Measurements from ENCODE around the gene DISP2. TPM values are rescaled to one million over a fixed set of nuclear protein-coding genes. Genes with fewer than 3 reads are reported as not detected.

DISP2 gene
- total RNA-seq, 4 donors from 2014 or later: 0.14 to 0.85 TPM; not detected in 2

- TF ChIP-seq POLR2A (IDR thresholded peaks at IDR 0.05) (no peak), CTCF (IDR thresholded peaks at IDR 0.05) (no peak)
- Histone ChIP-seq H3K36me3 (no peaks in the 10 kb centered on the region), H3K27ac (no peak overlapping the region), H3K9me3 (no peaks in the 10 kb centered on the region), H3K4me1 (no peaks in the 10 kb centered on the region), H3K27me3 (no peaks in the 10 kb centered on the region), H3K4me3 (no peak overlapping the region)
- no peak for DNase-seq
- intact Hi-C loops (cut with DNase I; ENCODE audit: low total_unique reads): no loop called here
These were observed 41.4 kb downstream of the DISP2 start for GRCh38 chr15:40399370-40399769.

DNA sequence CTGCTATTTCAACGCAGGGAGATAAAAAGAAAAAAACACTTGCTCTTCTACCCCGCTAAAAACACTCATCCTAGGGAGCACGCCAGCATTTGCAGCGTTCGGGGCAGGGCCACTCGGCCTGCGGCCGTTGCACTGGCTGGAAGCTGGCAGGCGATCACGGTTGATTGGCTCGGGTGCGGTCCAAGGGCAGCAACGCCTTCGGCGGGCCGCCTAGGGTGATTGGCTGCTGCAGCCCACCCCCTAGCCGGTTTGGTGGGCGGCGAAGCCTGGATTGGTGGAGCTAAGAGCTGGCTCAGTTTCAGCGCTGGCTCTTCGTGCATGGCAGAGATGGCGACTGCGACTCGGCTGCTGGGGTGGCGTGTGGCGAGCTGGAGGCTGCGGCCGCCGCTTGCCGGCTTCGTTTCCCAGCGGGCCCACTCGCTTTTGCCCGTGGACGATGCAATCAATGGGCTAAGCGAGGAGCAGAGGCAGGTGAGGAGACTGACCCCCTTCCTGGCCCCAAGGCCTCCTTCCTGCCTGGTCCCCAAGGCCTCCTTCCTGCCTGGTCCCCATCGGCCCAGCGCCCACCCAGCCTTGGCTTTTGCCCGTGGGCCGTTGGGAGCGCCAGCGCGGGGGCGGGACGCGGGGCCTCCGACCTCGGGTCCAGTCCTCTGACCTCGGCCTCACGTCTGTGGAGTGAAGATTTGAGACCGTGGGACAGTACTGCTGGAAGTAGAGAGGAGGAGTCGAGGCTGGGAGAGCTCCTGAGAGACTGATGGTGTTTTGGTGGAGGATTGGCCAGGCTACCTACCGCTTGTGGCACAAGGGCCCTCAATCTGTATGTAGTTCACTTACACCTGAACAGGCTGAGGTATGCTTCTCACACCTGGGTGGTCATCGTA, 47.7 kb downstream of the DISP2 start, which contains the start of gene IVD:
Gene IVD, plus strand, starts transcription at position 295 of the 881 bp plus-strand sequence. Its CDS starts 33 bp downstream, at position 328.
- Histone ChIP-seq H3K36me3 (no peaks in the 10 kb centered on the region), H3K9me3 (no peaks in the 10 kb centered on the region), H3K4me1 (no peaks in the 10 kb centered on the region), H3K27ac (peak within 1 kb of the TSS; percentile 68 to 87), H3K27me3 (no peaks in the 10 kb centered on the region), H3K4me3 (peak within 1 kb of the TSS; percentile 60 to 76)
- TF ChIP-seq CTCF (IDR thresholded peaks at IDR 0.05): peak in 1 of 4 experiments; percentile 12
- peak; percentile 63 to 68 for TF ChIP-seq POLR2A (IDR thresholded peaks at IDR 0.05)
- intact Hi-C loops (cut with DNase I; ENCODE audit: low total_unique reads): no loop called here
- DNase-seq: peak; percentile 92 to 94

DNA sequence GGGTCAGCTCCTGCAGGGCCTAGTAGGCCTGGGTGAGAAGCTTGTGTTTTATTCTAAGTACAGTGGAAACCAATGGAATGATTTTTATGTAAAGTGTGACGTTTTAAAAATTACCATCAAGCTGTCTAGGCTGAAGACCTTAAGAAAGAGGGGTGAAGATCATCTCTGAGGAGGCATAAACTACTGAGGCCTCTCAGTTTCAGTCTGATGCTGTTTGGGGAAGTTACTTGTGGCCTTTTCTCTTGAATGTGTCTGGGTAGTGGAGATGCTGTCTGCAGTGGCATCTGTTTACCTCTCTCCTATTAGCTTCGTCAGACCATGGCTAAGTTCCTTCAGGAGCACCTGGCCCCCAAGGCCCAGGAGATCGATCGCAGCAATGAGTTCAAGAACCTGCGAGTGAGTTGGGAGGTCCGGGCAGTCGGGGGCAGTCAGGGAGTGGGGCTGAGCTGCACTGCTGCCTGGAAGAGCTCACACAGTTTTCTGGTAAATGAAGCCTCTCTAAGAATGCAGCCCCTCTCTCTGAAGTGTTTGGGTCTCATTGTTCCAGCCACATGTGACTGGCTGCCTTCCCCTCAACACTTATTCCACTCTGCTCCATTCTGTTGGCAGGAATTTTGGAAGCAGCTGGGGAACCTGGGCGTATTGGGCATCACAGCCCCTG, 49.4 kb downstream of the DISP2 start:
- no peaks in the 10 kb centered on the region for H3K9me3 ChIP-seq
- no peaks in the 10 kb centered on the region for H3K36me3 ChIP-seq
- DNase-seq: no peak
- TF ChIP-seq CTCF (IDR thresholded peaks at IDR 0.05): no peak
- TF ChIP-seq POLR2A (IDR thresholded peaks at IDR 0.05): no peak
- no peaks in the 10 kb centered on the region for H3K4me1 ChIP-seq
- no peak overlapping the region for H3K4me3 ChIP-seq
- H3K27ac ChIP-seq: no peak overlapping the region
- H3K27me3 ChIP-seq: no peaks in the 10 kb centered on the region
- intact Hi-C loops (cut with DNase I; ENCODE audit: low total_unique reads): no loop called here

DNA sequence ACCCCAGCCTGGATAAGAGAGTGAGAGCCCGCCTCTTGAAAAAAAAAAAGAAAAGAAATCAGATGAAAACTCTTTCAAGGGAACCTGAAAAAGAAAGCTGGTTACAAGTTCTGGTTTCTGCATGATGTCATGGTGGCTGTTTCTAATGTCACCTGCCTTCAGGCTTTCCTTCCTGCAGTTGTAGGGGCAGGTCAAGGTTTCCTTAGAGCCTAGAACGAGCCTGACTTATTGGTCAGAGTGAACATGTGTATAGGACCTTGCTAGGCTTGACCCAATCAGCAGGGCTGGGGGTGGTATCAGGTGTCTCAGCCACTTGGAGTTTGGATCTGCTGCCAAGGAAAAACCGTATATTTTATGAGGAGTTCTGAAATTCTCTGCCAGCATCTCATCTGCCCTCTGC, 51.3 kb downstream of the DISP2 start:
- H3K4me1 ChIP-seq: no peaks in the 10 kb centered on the region
- intact Hi-C loops (cut with DNase I; ENCODE audit: low total_unique reads): no loop called here
- TF ChIP-seq POLR2A (IDR thresholded peaks at IDR 0.05) (no peak), CTCF (IDR thresholded peaks at IDR 0.05) (no peak)
- DNase-seq: no peak
- H3K27ac ChIP-seq: no peak overlapping the region
- no peak overlapping the region for H3K4me3 ChIP-seq
- no peaks in the 10 kb centered on the region for H3K27me3 ChIP-seq
- H3K36me3 ChIP-seq: no peaks in the 10 kb centered on the region
- H3K9me3 ChIP-seq: no peaks in the 10 kb centered on the region

DNA sequence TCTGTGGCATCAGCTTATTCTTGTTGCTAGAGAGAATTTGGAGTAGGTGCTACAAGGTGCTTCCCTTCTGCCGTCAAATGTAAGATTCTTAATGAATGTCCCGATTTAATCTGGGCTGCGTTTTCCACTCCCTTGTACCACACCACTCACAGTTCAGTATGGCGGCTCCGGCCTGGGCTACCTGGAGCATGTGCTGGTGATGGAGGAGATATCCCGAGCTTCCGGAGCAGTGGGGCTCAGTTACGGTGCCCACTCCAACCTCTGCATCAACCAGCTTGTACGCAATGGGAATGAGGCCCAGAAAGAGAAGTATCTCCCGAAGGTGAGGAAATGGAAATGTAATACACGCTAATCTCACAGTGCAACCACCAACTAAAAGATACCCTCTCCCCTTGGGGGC, 52.5 kb downstream of the DISP2 start:
- H3K9me3 ChIP-seq: no peaks in the 10 kb centered on the region
- H3K4me1 ChIP-seq: no peaks in the 10 kb centered on the region
- H3K4me3 ChIP-seq: no peak overlapping the region
- no peak for TF ChIP-seq POLR2A (IDR thresholded peaks at IDR 0.05)
- TF ChIP-seq CTCF (IDR thresholded peaks at IDR 0.05): no peak
- H3K27ac ChIP-seq: no peak overlapping the region
- no peaks in the 10 kb centered on the region for H3K36me3 ChIP-seq
- no peak for DNase-seq
- intact Hi-C loops (cut with DNase I; ENCODE audit: low total_unique reads): no loop called here
- no peaks in the 10 kb centered on the region for H3K27me3 ChIP-seq

All from uterus (tissue), 4 donors.